ENCODE measurements around the gene FXR1. TPM values are rescaled to one million over a fixed set of nuclear protein-coding genes. Genes with fewer than 3 reads are reported as not detected.
"Not testable (repeated sequence)": the region's sequence is repeated elsewhere in the genome, so short reads cannot be mapped to it uniquely, and the experiment has no call there.

FXR1 gene
- total and polyA plus RNA-seq, 4 donors = 18.6 to 72.9 (median 46.6) TPM

- H3K27ac ChIP-seq (ENCODE audit: low read depth in 1 of 2, low read length in 2 of 2) = no peak overlapping the region
- no peak overlapping the region for H3K9ac ChIP-seq (ENCODE audit: low read depth in 1 of 2, low read length in 2 of 2)
- peak overlapping the region in 1 of 3 donors; percentile 12 for H3K4me3 ChIP-seq (ENCODE audit: low read depth in 1 of 3, low read length in 3 of 3)
- no peaks in the 10 kb centered on the region for H3K36me3 ChIP-seq (ENCODE audit: control insufficient read depth in 4 of 4, insufficient read depth in 3 of 4, low read depth in 1 of 4, low read length in 3 of 4)
- no peak for DNase-seq (ENCODE audit: low spot score)
- H3K4me1 ChIP-seq (ENCODE audit: control insufficient read depth in 4 of 4, insufficient read depth in 4 of 4, low read length in 3 of 4) = no peaks in the 10 kb centered on the region
- 21% methylated on average over 28 of the region's 28 CpGs for WGBS
- TF ChIP-seq TAF1 (conservative IDR thresholded peaks at IDR 0.05) (peak; percentile 22), FOXA1 (IDR thresholded peaks at IDR 0.05) (no peak)
- peaks cover 0 to 8% (median 0%) of the 10 kb centered on the region in 4 donors for H3K9me3 ChIP-seq (ENCODE audit: control insufficient read depth in 4 of 4, low read length in 3 of 4)
- no peaks in the 10 kb centered on the region for H3K27me3 ChIP-seq (ENCODE audit: control insufficient read depth in 4 of 4, insufficient read depth in 4 of 4, low read length in 3 of 4)
Observed at GRCh38 chr3:180870008-180870699, 42.3 kb upstream of the FXR1 start.

DNA sequence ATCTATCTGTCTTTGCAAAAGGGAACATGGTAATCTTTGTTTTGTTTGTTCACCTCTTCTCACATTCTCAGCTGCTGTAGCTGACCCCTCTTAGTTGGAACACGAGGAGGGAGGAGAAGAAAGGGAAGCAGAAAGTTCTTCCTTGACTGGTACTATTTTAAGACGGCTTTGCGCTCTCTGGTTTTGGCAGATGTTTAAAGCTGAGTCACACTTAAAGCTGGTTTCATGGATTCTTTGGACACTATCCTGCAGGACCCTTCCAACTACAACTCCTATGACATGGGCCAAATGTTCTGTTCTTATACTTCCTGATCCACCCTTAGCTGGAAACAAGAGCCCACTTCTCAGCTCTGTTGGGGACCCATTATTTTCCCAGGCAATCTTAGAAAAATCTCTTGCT is 40.6 kb upstream of the FXR1 start:
- no peak for TF ChIP-seq REST (IDR thresholded peaks at IDR 0.05)
- no peak for TF ChIP-seq HNF4G (IDR thresholded peaks at IDR 0.05)
- TF ChIP-seq RAD21 (IDR thresholded peaks at IDR 0.05) = no peak
- no peak for TF ChIP-seq HNF4A (conservative IDR thresholded peaks at IDR 0.05)
- TF ChIP-seq JUND (IDR thresholded peaks at IDR 0.05) = no peak
- no peak for TF ChIP-seq EGR1 (IDR thresholded peaks at IDR 0.05; ENCODE audit: low read depth in 2 of 2)
- no peak for TF ChIP-seq TAF1 (conservative IDR thresholded peaks at IDR 0.05)
- TF ChIP-seq YY1 (IDR thresholded peaks at IDR 0.05) = no peak
- TF ChIP-seq, protein P1, sequence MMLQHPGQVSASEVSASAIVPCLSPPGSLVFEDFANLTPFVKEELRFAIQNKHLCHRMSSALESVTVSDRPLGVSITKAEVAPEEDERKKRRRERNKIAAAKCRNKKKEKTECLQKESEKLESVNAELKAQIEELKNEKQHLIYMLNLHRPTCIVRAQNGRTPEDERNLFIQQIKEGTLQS (IDR thresholded peaks at IDR 0.05) = no peak
- TF ChIP-seq, protein P2, sequence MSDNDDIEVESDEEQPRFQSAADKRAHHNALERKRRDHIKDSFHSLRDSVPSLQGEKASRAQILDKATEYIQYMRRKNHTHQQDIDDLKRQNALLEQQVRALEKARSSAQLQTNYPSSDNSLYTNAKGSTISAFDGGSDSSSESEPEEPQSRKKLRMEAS (IDR thresholded peaks at IDR 0.05) = no peak
- no peak for TF ChIP-seq SP1 (IDR thresholded peaks at IDR 0.05)
- TF ChIP-seq ZBTB33 (IDR thresholded peaks at IDR 0.05) = no peak
- no peak for TF ChIP-seq GABPA (IDR thresholded peaks at IDR 0.05 in 1 of 2, conservative IDR thresholded peaks at IDR 0.05 in 1 of 2)
- WGBS = 50% methylated on average over 3 of the region's 3 CpGs

DNA sequence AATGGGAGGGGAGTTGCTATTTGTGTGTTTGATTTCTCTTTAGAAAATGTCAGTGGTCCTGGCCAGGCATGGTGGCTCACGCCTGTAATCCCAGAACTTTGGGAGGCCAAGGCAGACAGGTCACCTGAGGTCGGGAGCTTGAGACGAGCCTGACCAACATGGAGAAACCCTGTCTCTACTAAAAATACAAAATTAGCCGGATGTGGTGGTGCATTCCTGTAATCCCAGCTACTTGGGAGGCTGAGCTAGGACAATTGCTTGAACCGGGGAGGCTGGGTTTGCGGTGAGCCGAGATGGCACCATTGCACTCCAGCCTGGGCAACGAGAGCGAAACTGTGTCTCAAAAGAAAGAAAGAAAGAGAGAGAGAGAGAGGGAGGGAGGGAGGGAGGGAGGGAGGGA is 40.0 kb upstream of the FXR1 start:
- H3K27ac ChIP-seq (ENCODE audit: low read depth in 1 of 2, low read length in 2 of 2); H3K9ac ChIP-seq (ENCODE audit: low read depth in 1 of 2, low read length in 2 of 2); H3K4me1 ChIP-seq (ENCODE audit: control insufficient read depth in 4 of 4, insufficient read depth in 4 of 4, low read length in 3 of 4); H3K4me3 ChIP-seq (ENCODE audit: low read depth in 1 of 3, low read length in 3 of 3); H3K36me3 ChIP-seq (ENCODE audit: control insufficient read depth in 4 of 4, insufficient read depth in 3 of 4, low read depth in 1 of 4, low read length in 3 of 4); DNase-seq (ENCODE audit: low spot score); H3K9me3 ChIP-seq (ENCODE audit: control insufficient read depth in 4 of 4, low read length in 3 of 4); H3K27me3 ChIP-seq (ENCODE audit: control insufficient read depth in 4 of 4, insufficient read depth in 4 of 4, low read length in 3 of 4): not testable (repeated sequence)
- WGBS = 86% methylated on average over 9 of the region's 9 CpGs

More for the DNA sequence above, 40.6 kb upstream of the FXR1 start:
- Histone ChIP-seq H3K27me3 (ENCODE audit: control insufficient read depth in 4 of 4, insufficient read depth in 4 of 4, low read length in 3 of 4) (no peaks in the 10 kb centered on the region), H3K36me3 (ENCODE audit: control insufficient read depth in 4 of 4, insufficient read depth in 3 of 4, low read depth in 1 of 4, low read length in 3 of 4) (no peaks in the 10 kb centered on the region), H3K9me3 (ENCODE audit: control insufficient read depth in 4 of 4, low read length in 3 of 4) (peaks cover 0 to 8% (median 0%) of the 10 kb centered on the region in 4 donors), H3K27ac (ENCODE audit: low read depth in 1 of 2, low read length in 2 of 2) (no peak overlapping the region), H3K9ac (ENCODE audit: low read depth in 1 of 2, low read length in 2 of 2) (no peak overlapping the region), H3K4me1 (ENCODE audit: control insufficient read depth in 4 of 4, insufficient read depth in 4 of 4, low read length in 3 of 4) (no peaks in the 10 kb centered on the region), H3K4me3 (ENCODE audit: low read depth in 1 of 3, low read length in 3 of 3) (no peak overlapping the region)
- no peak for DNase-seq (ENCODE audit: low spot score)
